Gastroesophageal sphincter (tissue), 3 donors: ENCODE results near the gene MYD88.

ENCODE experiments used
- CTCF ChIP-seq, 4 experiments: fragments of 200-600 bp in 2 of 4; fragments of 450-650 bp in 2 of 4; sonication (generic) in 1 of 4; IDR thresholded peaks; one replicate each; pipeline ENCODE4 v1.5.1; 2017 to 2019; ENCODE audit warnings: antibody characterized with exemption in 4 of 4, mild to moderate bottlenecking in 2 of 4, moderate library complexity in 2 of 4
- EP300 ChIP-seq: sonication (generic); formaldehyde crosslinking; IDR thresholded peaks from one replicate; pipeline ENCODE4 v1.6.1; 2017; ENCODE audit warnings: antibody characterized with exemption, mild to moderate bottlenecking
- POLR2A ChIP-seq, 2 donors: fragments of 450-650 bp; IDR thresholded peaks; one replicate each; pipeline ENCODE4 v1.6.1; 2017; ENCODE audit warnings: antibody characterized with exemption in 2 of 2, mild to moderate bottlenecking in 2 of 2, moderate library complexity in 1 of 2

- no peak for TF ChIP-seq CTCF (IDR thresholded peaks at IDR 0.05)
- no peak for TF ChIP-seq POLR2A (IDR thresholded peaks at IDR 0.05)
- TF ChIP-seq EP300 = no peak
Measured at GRCh38 chr3:38170722-38171121, 32.3 kb downstream of the MYD88 start.
